SK-N-SH treated with all-trans-retinoic acid at 6 μM for 48 hours (cell line): Measurements from ENCODE around the gene TRIM46.

Experiments used
- ATAC-seq: fragments of 200-7000 bp; cut with Tn5 transposase; 3 replicates; pipeline ENCODE4 v1.9.1; 2020; ENCODE audit warnings: mild to moderate bottlenecking, moderate library complexity
- ARNTL ChIP-seq: fragments of 450-650 bp; formaldehyde crosslinking; IDR thresholded peaks from 2 replicates; pipeline ENCODE4 v1.5.0; 2020; ENCODE audit warnings: low read depth, mild to moderate bottlenecking, moderate library complexity, borderline replicate concordance
- BACH2 ChIP-seq: fragments of 250-450 bp; sonication (Bioruptor Pico); IDR thresholded peaks from 2 replicates; pipeline ENCODE4 v1.9.0; 2021; ENCODE audit warnings: mild to moderate bottlenecking, borderline replicate concordance
- CREB5 ChIP-seq: fragments of 250-450 bp; sonication (Bioruptor Pico); IDR thresholded peaks from 2 replicates; pipeline ENCODE4 v1.5.1; 2020; ENCODE audit warnings: low read depth, mild to moderate bottlenecking, moderate library complexity
- CSRNP3 ChIP-seq: fragments of 250-450 bp; sonication (Bioruptor Pico); IDR thresholded peaks from 2 replicates; pipeline ENCODE4 v1.5.1; 2021; ENCODE audit warnings: mild to moderate bottlenecking, moderate library complexity
- ESRRG ChIP-seq: fragments of 250-450 bp; sonication (Bioruptor Pico); IDR thresholded peaks from 2 replicates; pipeline ENCODE4 v1.6.1; 2021; ENCODE audit warnings: mild to moderate bottlenecking
- GLIS3 ChIP-seq: fragments of 250-450 bp; sonication (Bioruptor Pico); IDR thresholded peaks from 2 replicates; pipeline ENCODE4 v1.5.0; 2020; ENCODE audit warnings: mild to moderate bottlenecking, moderate library complexity
- ISL1 ChIP-seq: fragments of 250-450 bp; sonication (Bioruptor Pico); IDR thresholded peaks from 2 replicates; pipeline ENCODE4 v2.1.2; 2022; ENCODE audit warnings: mild to moderate bottlenecking, moderate library complexity
- OSR1 ChIP-seq: fragments of 250-450 bp; sonication (Bioruptor Pico); IDR thresholded peaks from 2 replicates; pipeline ENCODE4 v1.8.0; 2022; ENCODE audit warnings: moderate library complexity, mild to moderate bottlenecking, inconsistent platforms
- PATZ1 ChIP-seq: fragments of 250-450 bp; sonication (Bioruptor Pico); IDR thresholded peaks from 2 replicates; pipeline ENCODE4 v1.8.0; 2020; ENCODE audit warnings: mild to moderate bottlenecking, moderate library complexity, borderline replicate concordance
- POU6F1 ChIP-seq: fragments of 250-450 bp; sonication (Bioruptor Pico); IDR thresholded peaks from 2 replicates; pipeline ENCODE4 v1.8.0; 2021; ENCODE audit warnings: low read depth, mild to moderate bottlenecking, moderate library complexity, borderline replicate concordance
- PPARA ChIP-seq: fragments of 250-450 bp; sonication (Bioruptor Pico); IDR thresholded peaks from 2 replicates; pipeline ENCODE4 v1.5.0; 2020; ENCODE audit warnings: mild to moderate bottlenecking, borderline replicate concordance
- RARB ChIP-seq: fragments of 250-450 bp; sonication (Bioruptor Pico); IDR thresholded peaks from 2 replicates; pipeline ENCODE4 v1.8.0; 2021; ENCODE audit warnings: mild to moderate bottlenecking, moderate library complexity
- SNAI2 ChIP-seq: fragments of 250-450 bp; sonication (Bioruptor Pico); IDR thresholded peaks from 2 replicates; pipeline ENCODE4 v1.5.0; 2020; ENCODE audit warnings: mild to moderate bottlenecking, moderate library complexity
- TCF4 ChIP-seq: fragments of 250-450 bp; sonication (Bioruptor Pico); IDR thresholded peaks from 2 replicates; pipeline ENCODE4 v1.8.0; 2021; ENCODE audit warnings: mild to moderate bottlenecking, moderate library complexity, borderline replicate concordance
- TOX ChIP-seq: fragments of 250-450 bp; sonication (Bioruptor Pico); IDR thresholded peaks from 2 replicates; pipeline ENCODE4 v1.8.0; 2021; ENCODE audit warnings: mild to moderate bottlenecking, moderate library complexity, borderline replicate concordance
- TSHZ2 ChIP-seq: fragments of 250-450 bp; sonication (Bioruptor Pico); IDR thresholded peaks from 2 replicates; pipeline ENCODE4 v1.5.0; 2020; ENCODE audit warnings: mild to moderate bottlenecking, moderate library complexity
- ZC3H10 ChIP-seq: fragments of 250-450 bp; sonication (Bioruptor Pico); IDR thresholded peaks from 2 replicates; pipeline ENCODE4 v1.5.1; 2021; ENCODE audit warnings: mild to moderate bottlenecking, moderate library complexity
- ZFP30 ChIP-seq: fragments of 450-650 bp; formaldehyde crosslinking; IDR thresholded peaks from 2 replicates; pipeline ENCODE4 v1.5.0; 2022; ENCODE audit warnings: mild to moderate bottlenecking, moderate library complexity
- ZNF565 ChIP-seq: fragments of 450-650 bp; formaldehyde crosslinking; conservative IDR thresholded peaks from 2 replicates; pipeline ENCODE4 v1.5.0; 2020; ENCODE audit warnings: low read depth, mild to moderate bottlenecking, moderate library complexity
- ZNF70 ChIP-seq: fragments of 450-650 bp; formaldehyde crosslinking; IDR thresholded peaks from 2 replicates; pipeline ENCODE4 v1.5.0; 2020; ENCODE audit warnings: mild to moderate bottlenecking, moderate library complexity
- ZNF8 ChIP-seq: fragments of 450-650 bp; formaldehyde crosslinking; IDR thresholded peaks from 2 replicates; pipeline ENCODE4 v1.5.0; 2020; ENCODE audit warnings: mild to moderate bottlenecking, moderate library complexity

Gene TRIM46

GRCh38 chr1:155169541-155169940 is 4.1 kb upstream of the TRIM46 start (continued):
- TF ChIP-seq CREB5 (CRISPR knock-in tag) (no peak), ZFP30 (CRISPR knock-in tag) (no peak)

- no peak for ATAC-seq
- TF ChIP-seq RARB (CRISPR knock-in tag) (no peak), ZNF8 (CRISPR knock-in tag) (no peak), SNAI2 (CRISPR knock-in tag) (no peak), PATZ1 (no peak), PPARA (CRISPR knock-in tag) (no peak), ESRRG (no peak), CSRNP3 (CRISPR knock-in tag) (no peak), TCF4 (no peak), TSHZ2 (CRISPR knock-in tag) (no peak), TOX (CRISPR knock-in tag) (no peak), OSR1 (CRISPR knock-in tag) (no peak), POU6F1 (CRISPR knock-in tag) (no peak), ARNTL (CRISPR knock-in tag) (no peak), ISL1 (no peak), GLIS3 (CRISPR knock-in tag) (no peak), ZC3H10 (CRISPR knock-in tag) (no peak), BACH2 (CRISPR knock-in tag) (no peak), ZNF70 (CRISPR knock-in tag) (no peak), CREB5 (CRISPR knock-in tag) (no peak)
Measured at GRCh38 chr1:155170101-155170785, 3.4 kb upstream of the TRIM46 start.

GRCh38 chr1:155170806-155171205 is 2.8 kb upstream of the TRIM46 start:
- no peak for ATAC-seq
- no peak for TF ChIP-seq RARB (CRISPR knock-in tag)
- no peak for TF ChIP-seq PPARA (CRISPR knock-in tag)
- TF ChIP-seq ARNTL (CRISPR knock-in tag): no peak
- TF ChIP-seq ZNF565 (CRISPR knock-in tag): no peak
- TF ChIP-seq ZNF70 (CRISPR knock-in tag): no peak
